Transverse colon (tissue), 4 donors: ENCODE data around the gene TSPO2.

ENCODE experiments used
- EP300 ChIP-seq: sonication (generic); formaldehyde crosslinking; IDR thresholded peaks from one replicate; pipeline ENCODE4 v1.6.1; 2017; ENCODE audit warnings: antibody characterized with exemption, low read depth
- POLR2A ChIP-seq: fragments of 450-650 bp; IDR thresholded peaks from one replicate; pipeline ENCODE4 v1.6.1; 2016; ENCODE audit warnings: antibody characterized with exemption, mild to moderate bottlenecking, moderate library complexity
- POLR2AphosphoS5 ChIP-seq, 3 donors: sonication (generic); formaldehyde crosslinking; IDR thresholded peaks; one replicate each; pipeline ENCODE4 v1.6.1; 2016; ENCODE audit warnings: antibody characterized with exemption in 3 of 3
- TF ChIP-seq, protein P1 (sequence below), 5 experiments: fragments of 200-600 bp in 3 of 5; fragments of 450-650 bp in 2 of 5; sonication (generic) in 3 of 5; IDR thresholded peaks; 1 replicate in 2 of 5; 2 replicates in 3 of 5; pipeline ENCODE4 v1.5.1; 2016 to 2017; ENCODE audit warnings: antibody characterized with exemption in 5 of 5, inconsistent platforms in 3 of 5, mild to moderate bottlenecking in 2 of 5, moderate library complexity in 1 of 5

DNA sequence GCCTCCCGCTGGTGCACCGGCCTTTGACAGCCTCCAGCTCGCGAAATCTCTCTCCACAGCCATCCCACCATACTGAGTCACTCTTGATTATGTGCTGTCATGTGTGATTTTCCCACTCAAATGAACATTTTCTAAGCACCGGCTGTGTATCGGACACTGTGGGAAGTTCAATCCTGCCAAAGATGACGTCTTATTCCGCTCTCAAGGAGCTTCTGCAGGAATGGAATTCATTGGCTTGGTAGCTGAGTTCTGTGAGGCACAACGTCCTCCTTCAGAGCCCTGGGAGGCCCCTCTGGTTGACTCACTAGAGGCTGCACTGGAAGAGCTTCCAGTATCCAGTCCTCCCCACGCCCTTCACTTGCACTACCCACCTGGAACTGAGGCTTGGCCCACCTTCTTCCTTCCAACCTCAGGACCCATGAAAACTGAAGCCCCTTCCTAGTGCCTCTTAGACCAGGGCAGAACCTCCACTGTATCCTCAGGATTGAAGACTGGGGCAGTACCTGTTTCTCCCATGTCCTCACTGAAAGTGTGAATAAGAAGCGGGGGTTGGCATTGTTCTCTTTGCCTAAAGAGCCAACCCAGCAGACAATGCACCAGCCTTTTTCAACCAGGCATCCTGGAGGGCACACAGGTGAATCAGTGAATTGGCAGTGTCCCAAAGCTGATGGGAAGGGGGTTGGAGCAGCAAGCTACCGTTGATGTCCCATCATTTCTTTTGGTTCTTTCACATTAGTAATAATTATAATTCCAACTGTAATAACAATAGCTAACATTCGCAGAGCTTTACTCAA lies 5.0 kb upstream of the TSPO2 start:
- TF ChIP-seq, protein P1, sequence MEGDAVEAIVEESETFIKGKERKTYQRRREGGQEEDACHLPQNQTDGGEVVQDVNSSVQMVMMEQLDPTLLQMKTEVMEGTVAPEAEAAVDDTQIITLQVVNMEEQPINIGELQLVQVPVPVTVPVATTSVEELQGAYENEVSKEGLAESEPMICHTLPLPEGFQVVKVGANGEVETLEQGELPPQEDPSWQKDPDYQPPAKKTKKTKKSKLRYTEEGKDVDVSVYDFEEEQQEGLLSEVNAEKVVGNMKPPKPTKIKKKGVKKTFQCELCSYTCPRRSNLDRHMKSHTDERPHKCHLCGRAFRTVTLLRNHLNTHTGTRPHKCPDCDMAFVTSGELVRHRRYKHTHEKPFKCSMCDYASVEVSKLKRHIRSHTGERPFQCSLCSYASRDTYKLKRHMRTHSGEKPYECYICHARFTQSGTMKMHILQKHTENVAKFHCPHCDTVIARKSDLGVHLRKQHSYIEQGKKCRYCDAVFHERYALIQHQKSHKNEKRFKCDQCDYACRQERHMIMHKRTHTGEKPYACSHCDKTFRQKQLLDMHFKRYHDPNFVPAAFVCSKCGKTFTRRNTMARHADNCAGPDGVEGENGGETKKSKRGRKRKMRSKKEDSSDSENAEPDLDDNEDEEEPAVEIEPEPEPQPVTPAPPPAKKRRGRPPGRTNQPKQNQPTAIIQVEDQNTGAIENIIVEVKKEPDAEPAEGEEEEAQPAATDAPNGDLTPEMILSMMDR (IDR thresholded peaks at IDR 0.05): no peak
- TF ChIP-seq POLR2A (no peak), POLR2AphosphoS5 (IDR thresholded peaks at IDR 0.05) (no peak), EP300 (no peak)
